ENCODE results near the gene SIRT7.

GRCh38 chr17:81903896-81904599 is 13.9 kb downstream of the SIRT7 start:
- no peak for TF ChIP-seq CTCF (conservative IDR thresholded peaks at IDR 0.05; ENCODE audit: low read length)
- no peak for TF ChIP-seq EZH2phosphoT487 (IDR thresholded peaks at IDR 0.05; ENCODE audit: borderline replicate concordance, low read depth, low read length)
